ENCODE results near the gene PPP2R3A.
"Not testable (repeated sequence)": the region's sequence is repeated elsewhere in the genome, so short reads cannot be mapped to it uniquely, and the experiment has no call there.

Gene PPP2R3A, protein sequence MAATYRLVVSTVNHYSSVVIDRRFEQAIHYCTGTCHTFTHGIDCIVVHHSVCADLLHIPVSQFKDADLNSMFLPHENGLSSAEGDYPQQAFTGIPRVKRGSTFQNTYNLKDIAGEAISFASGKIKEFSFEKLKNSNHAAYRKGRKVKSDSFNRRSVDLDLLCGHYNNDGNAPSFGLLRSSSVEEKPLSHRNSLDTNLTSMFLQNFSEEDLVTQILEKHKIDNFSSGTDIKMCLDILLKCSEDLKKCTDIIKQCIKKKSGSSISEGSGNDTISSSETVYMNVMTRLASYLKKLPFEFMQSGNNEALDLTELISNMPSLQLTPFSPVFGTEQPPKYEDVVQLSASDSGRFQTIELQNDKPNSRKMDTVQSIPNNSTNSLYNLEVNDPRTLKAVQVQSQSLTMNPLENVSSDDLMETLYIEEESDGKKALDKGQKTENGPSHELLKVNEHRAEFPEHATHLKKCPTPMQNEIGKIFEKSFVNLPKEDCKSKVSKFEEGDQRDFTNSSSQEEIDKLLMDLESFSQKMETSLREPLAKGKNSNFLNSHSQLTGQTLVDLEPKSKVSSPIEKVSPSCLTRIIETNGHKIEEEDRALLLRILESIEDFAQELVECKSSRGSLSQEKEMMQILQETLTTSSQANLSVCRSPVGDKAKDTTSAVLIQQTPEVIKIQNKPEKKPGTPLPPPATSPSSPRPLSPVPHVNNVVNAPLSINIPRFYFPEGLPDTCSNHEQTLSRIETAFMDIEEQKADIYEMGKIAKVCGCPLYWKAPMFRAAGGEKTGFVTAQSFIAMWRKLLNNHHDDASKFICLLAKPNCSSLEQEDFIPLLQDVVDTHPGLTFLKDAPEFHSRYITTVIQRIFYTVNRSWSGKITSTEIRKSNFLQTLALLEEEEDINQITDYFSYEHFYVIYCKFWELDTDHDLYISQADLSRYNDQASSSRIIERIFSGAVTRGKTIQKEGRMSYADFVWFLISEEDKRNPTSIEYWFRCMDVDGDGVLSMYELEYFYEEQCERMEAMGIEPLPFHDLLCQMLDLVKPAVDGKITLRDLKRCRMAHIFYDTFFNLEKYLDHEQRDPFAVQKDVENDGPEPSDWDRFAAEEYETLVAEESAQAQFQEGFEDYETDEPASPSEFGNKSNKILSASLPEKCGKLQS (N-terminal part only)

DNA sequence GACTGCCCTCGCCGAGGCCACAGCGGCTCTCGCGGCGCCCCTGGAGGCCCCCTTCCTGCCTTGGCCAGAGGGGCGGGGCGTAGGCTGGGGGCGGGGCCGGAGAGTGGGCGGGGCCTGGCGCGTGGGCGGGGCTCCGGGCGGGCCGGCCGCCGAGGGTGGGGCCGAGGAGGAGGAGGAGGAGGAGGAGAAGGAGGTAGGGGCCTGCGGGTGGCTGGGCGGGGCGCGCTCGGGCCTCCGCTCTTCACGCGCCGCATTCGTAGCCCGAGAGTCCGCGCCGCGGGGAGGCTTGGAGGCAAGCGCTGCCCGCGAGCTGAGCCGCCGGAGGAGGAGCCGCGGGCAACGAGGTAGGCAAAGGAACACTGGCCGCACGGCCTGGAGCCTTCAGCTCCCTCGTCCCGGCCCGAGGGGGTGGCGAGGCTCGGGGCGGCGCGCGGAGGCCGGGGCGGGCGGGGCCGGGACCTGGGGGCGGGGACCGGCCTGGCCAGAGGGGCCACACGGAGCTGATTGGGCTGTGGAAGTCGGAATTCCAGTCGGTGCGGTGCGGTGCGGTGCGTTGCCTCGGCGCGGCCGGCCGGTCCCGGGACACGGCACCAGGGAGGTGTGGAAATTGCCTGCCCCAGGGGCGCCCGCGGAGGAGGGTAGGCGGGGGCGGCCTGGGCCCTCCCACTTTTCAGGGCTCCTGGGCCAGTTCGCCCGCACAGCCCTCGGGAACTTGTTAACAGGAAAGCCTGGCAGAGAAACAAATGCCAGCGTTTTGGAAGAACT, at the start of gene PPP2R3A:
Gene PPP2R3A (plus strand): TSS at position 223 of the 765 bp plus-strand sequence. CDS start 35,771 bp downstream, outside the sequence.
- peak; percentile 23 for DNase-seq

DNA sequence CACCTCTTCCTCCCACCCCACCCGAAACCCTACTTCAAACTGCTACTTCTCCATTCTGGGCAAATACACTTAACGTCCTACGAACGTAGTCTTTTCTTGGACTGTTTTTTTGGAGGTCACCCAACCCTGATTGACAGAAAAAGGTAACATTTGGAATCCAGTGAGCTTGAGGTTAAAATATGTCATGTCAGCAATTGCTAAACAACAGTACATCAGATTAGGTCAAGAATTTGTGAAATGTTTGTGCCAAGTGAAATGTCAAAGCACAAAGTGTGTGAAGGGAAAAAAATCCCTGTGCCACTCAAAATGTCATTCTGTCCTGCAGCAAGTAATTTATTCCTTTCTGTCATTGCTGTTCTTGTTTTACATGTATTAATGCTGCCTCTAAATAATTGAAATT, 49.2 kb upstream of the PPP2R3A start:
- DNase-seq, result no peak

DNA sequence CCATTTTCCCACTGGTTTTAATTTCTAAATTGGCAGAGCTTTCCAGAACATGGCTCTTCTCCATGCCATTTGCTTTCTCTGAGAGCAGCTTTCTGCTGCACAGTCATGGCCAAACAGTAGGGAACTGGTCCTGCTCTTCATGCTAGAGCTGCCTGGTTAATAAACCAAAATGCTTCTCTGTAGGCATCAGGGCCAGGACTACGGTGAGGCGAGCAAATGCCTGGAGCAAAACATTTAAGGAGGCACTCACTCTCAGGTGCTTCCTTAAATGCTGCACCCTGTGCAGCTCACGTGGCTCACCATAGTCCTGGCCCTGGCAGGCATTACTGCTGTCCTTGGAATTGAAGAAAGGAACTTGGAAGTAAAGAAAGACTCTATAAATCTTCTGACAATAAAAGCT, 48.5 kb upstream of the PPP2R3A start:
- DNase-seq, result no peak

GRCh38 chr3:135917927-135918597, 47.5 kb upstream of the PPP2R3A start:
- no peak for DNase-seq

GRCh38 chr3:135918600-135918999, 46.9 kb upstream of the PPP2R3A start:
- no peak for DNase-seq

GRCh38 chr3:135920275-135920674, 45.3 kb upstream of the PPP2R3A start:
- DNase-seq, result no peak

GRCh38 chr3:135922903-135923250, 42.7 kb upstream of the PPP2R3A start:
- DNase-seq, result no peak

- no peak for DNase-seq
These were observed 41.0 kb upstream of the PPP2R3A start for GRCh38 chr3:135924506-135924905.

DNA sequence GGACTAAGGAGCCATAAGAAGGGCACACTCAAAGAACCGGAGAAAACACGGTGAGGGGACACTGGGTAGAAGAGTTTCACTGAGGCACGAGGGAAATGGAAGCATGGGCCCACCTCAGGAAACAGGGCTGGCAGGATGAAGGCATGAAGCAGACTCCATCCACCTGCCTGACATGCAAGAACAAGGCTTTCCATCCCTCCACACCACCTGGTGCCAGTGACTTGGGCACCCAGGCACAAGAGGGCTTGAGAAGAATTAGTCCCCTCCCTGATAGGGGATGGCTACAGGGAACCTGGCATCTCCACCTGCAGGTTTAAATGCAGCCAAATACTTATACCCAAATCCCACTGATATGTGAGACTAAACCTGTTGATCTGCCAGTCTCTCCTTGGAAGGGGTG, 38.9 kb upstream of the PPP2R3A start:
- DNase-seq, result no peak

- DNase-seq, result no peak
These were observed 38.4 kb upstream of the PPP2R3A start for GRCh38 chr3:135927155-135927554.

- no peak for DNase-seq
These were observed 35.9 kb upstream of the PPP2R3A start for GRCh38 chr3:135929670-135930069.

- no peak for DNase-seq
These were observed 35.3 kb upstream of the PPP2R3A start for GRCh38 chr3:135930255-135930654.

- not testable (repeated sequence) for DNase-seq
These were observed 30.4 kb upstream of the PPP2R3A start for GRCh38 chr3:135935171-135935570.

DNA sequence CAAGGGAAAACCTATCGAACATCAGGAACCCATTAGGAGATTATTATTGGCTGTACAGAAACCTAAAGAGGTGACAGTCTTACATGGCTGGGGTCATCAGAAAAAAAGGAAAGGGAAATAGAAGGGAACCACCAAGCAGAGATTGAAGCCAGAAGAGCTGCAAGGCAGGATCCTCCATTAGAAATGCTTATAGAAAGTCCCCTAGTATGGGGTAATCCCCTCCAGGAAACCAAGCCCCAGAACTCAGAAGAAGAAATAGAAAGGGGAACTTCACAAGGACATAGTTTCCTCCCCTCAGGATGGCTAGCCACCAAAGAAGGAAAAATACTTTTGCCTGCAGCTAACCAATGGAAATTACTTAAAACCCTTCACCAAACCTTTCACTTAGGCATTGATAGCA, 27.8 kb upstream of the PPP2R3A start:
- DNase-seq, result not testable (repeated sequence)

- no peak for DNase-seq
These were observed 20.7 kb upstream of the PPP2R3A start for GRCh38 chr3:135944831-135945230.

DNA sequence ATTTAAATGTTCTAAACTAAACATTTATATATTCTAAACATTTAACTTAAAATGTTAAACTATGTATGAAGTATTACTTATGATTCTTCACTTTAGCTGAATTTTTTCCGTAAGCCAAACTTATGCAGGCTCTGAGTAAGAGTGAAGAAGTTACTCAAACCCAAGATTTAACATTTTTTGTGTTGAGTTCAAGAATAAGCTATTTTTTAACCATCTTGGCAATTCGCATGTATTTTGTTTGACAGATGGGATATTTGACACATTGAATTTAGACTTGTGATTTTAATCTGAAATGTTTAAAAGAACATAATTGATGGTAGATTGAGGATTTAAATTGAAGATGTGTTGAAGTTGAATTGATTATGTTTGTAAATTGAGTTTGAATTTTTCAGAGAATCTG, 14.6 kb upstream of the PPP2R3A start:
- DNase-seq, result no peak

DNA sequence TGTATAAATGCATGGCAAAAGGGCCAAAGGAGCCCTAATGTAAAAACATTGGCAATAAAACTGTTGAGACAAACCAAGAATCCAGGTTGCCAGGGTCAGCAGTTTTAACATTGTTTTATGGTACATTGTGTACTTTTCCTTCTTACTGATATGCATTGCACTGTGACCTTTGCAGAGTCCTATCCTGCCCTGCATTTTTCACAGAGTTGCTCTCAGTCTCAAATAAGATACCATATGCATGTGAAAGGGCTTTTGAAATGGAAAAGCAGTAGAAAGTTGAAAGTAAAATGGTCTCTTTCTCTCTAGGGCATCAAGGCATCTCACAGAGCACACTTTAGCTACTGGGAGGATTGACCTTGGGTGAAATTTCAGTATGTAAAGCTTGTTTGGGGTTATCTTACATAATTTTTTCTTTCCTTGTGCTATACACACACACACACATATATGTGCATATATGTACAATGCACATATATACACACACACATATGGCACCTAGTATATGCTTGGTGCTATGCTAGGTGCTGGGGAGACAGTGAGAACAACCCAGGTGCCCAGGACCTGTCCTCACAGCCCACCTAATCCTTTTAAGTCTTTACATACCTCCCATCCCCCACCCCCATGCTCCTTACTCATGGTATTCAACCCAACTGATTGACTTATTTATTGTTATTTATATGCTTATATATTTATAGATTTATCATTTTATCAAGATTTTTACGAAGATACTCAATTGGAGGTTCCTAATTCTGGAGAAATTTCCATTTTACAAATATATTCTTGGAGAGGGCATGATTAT, 1.2 kb upstream of the PPP2R3A start:
- DNase-seq, result no peak

DNA sequence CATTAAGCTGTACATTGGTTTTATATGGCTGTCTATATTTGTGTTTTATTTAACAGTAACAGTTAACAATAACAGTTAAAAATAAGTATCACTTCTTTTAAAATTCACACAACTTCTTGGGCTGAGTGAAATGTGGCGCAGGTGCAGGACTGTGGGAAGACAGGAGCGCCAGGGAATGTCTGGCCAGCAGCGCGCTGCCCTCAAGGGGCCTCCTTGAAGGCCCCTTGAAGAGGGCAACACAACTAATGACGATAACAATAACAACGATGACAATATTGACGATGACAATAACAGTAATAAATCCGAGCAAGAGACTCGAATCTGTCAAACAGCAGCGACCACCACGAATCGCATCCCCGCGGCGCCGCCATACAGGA, 411 bp upstream of the PPP2R3A start:
- no peak for DNase-seq

GRCh38 chr3:135966271-135966961, 888 bp downstream of the PPP2R3A start:
- peak; percentile 21 for DNase-seq

GRCh38 chr3:135966962-135967274, 1.4 kb downstream of the PPP2R3A start:
- no peak for DNase-seq

DNA sequence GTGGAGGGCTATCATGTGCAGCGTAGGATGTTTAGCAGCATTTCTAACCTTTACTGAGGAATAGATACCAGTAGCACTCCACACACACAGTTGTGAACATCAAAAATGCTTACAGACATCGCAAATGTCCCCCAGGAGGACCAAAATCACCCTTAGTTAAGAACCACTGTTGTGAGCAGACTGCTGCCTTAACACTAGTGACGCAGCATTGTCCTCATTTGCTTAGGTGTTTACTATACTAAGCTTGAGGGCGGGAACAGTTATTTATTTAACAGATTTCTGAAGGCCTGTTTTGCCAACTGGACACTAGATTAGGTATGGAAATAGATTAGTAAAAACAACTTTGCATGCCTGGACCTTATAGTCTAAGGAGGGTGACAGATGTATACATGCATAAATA, 2.3 kb downstream of the PPP2R3A start:
- no peak for DNase-seq
